HAP-1 (cell line): ENCODE data around the gene STPG3.
A peak's percentile ranks its signal among the peaks of the same experiment; 100 is the strongest.
"Not testable (repeated sequence)": the region's sequence is repeated elsewhere in the genome, so short reads cannot be mapped to it uniquely, and the experiment has no call there.

Experiments used
- DNase-seq, 2 experiments: peaks; one replicate each; pipeline ENCODE4 v3.0.0-alpha.2; 2016 to 2020; ENCODE audit warnings: low spot score in 2 of 2
- H3K27me3 ChIP-seq: fragments of 250-450 bp; sonication (Bioruptor Pico); 2 replicates; pipeline ENCODE4 v1.5.1; 2020; ENCODE audit warnings: low read depth, mild to moderate bottlenecking, moderate library complexity
- H3K36me3 ChIP-seq: fragments of 250-450 bp; sonication (Bioruptor Pico); replicated peaks from 2 replicates; pipeline ENCODE4 v1.5.1; 2020; ENCODE audit warnings: mild to moderate bottlenecking
- H3K4me1 ChIP-seq: fragments of 250-450 bp; sonication (Bioruptor Pico); 2 replicates; pipeline ENCODE4 v1.5.1; 2020; ENCODE audit warnings: mild to moderate bottlenecking
- H3K4me3 ChIP-seq: fragments of 250-450 bp; sonication (Bioruptor Pico); 2 replicates; pipeline ENCODE4 v1.5.1; 2020; ENCODE audit warnings: mild to moderate bottlenecking, moderate library complexity
- H3K9me3 ChIP-seq: fragments of 250-450 bp; sonication (Bioruptor Pico); 2 replicates; pipeline ENCODE4 v1.5.1; 2020; ENCODE audit warnings: mild to moderate bottlenecking, moderate library complexity
- in situ Hi-C: fragments of 300-500 bp; cut with MboI; formaldehyde crosslinking; loops from 3 replicates; pipeline ENCODE4 v1.14.3; 2020; ENCODE audit warnings: low sequenced_read_pairs, inconsistent platforms, mixed read lengths

The STPG3 gene

GRCh38 chr9:137251490-137252268 is 593 bp downstream of the STPG3 start:
- in situ Hi-C loops: no loop called here
- DNase-seq: no peak
- no peaks in the 10 kb centered on the region for H3K27me3 ChIP-seq
- no peaks in the 10 kb centered on the region for H3K9me3 ChIP-seq
- peaks cover 12% of the 10 kb centered on the region for H3K36me3 ChIP-seq
- no peak overlapping the region for H3K4me3 ChIP-seq
- H3K4me1 ChIP-seq: peaks cover 7% of the 10 kb centered on the region

- in situ Hi-C loops: no loop called here
- H3K36me3 ChIP-seq: peaks cover 17% of the 10 kb centered on the region
Observed at GRCh38 chr9:137252555-137253506, 1.7 kb downstream of the STPG3 start.

GRCh38 chr9:137253717-137254623 is 2.9 kb downstream of the STPG3 start:
- in situ Hi-C loops: no loop called here
- no peak for DNase-seq
- peaks cover 7% of the 10 kb centered on the region for H3K4me1 ChIP-seq

More at GRCh38 chr9:137252555-137253506, 1.7 kb downstream of the STPG3 start:
- H3K4me3 ChIP-seq: no peak overlapping the region
- H3K9me3 ChIP-seq: no peaks in the 10 kb centered on the region
- H3K27me3 ChIP-seq: no peaks in the 10 kb centered on the region
- peaks cover 7% of the 10 kb centered on the region for H3K4me1 ChIP-seq
- peak in 1 of 2 experiments; percentile 52 for DNase-seq

GRCh38 chr9:137254624-137255447 is 3.8 kb downstream of the STPG3 start, which contains the start of gene NELFB:
Gene NELFB, plus strand, starts transcription at chr9:137255327.
- Histone ChIP-seq H3K27me3 (no peaks in the 10 kb centered on the region), H3K4me1 (peaks cover 7% of the 10 kb centered on the region), H3K9me3 (no peaks in the 10 kb centered on the region), H3K36me3 (peaks cover 26% of the 10 kb centered on the region), H3K4me3 (peak within 1 kb of the TSS; percentile 91)
- peak; percentile 85 to 97 for DNase-seq
- in situ Hi-C loops: no loop called here

More at GRCh38 chr9:137253717-137254623, 2.9 kb downstream of the STPG3 start:
- H3K36me3 ChIP-seq: peaks cover 23% of the 10 kb centered on the region
- H3K27me3 ChIP-seq: no peaks in the 10 kb centered on the region
- H3K4me3 ChIP-seq: peak overlapping the region; percentile 66
- H3K9me3 ChIP-seq: no peaks in the 10 kb centered on the region

GRCh38 chr9:137255448-137256114 is 4.5 kb downstream of the STPG3 start:
- peaks cover 7% of the 10 kb centered on the region for H3K4me1 ChIP-seq
- no peak for DNase-seq
- H3K4me3 ChIP-seq: peak overlapping the region; percentile 91
- no peaks in the 10 kb centered on the region for H3K9me3 ChIP-seq
- H3K27me3 ChIP-seq: no peaks in the 10 kb centered on the region
- in situ Hi-C loops: no loop called here
- H3K36me3 ChIP-seq: peaks cover 27% of the 10 kb centered on the region

- Histone ChIP-seq H3K9me3 (no peaks in the 10 kb centered on the region), H3K4me1 (peaks cover 7% of the 10 kb centered on the region), H3K27me3 (no peaks in the 10 kb centered on the region), H3K36me3 (peaks cover 31% of the 10 kb centered on the region), H3K4me3 (peak overlapping the region; percentile 91)
- in situ Hi-C loops: no loop called here
- no peak for DNase-seq
Observed at GRCh38 chr9:137256362-137256761, 5.3 kb downstream of the STPG3 start.

- H3K4me1 ChIP-seq: peaks cover 7% of the 10 kb centered on the region
- no peak for DNase-seq
- H3K4me3 ChIP-seq: peak overlapping the region; percentile 91
- peaks cover 31% of the 10 kb centered on the region for H3K36me3 ChIP-seq
- no peaks in the 10 kb centered on the region for H3K9me3 ChIP-seq
- H3K27me3 ChIP-seq: no peaks in the 10 kb centered on the region
- in situ Hi-C loops: no loop called here
Observed at GRCh38 chr9:137256856-137257255, 5.8 kb downstream of the STPG3 start.

GRCh38 chr9:137262173-137262908 is 11.3 kb downstream of the STPG3 start:
- in situ Hi-C loops, H3K4me1 ChIP-seq, H3K9me3 ChIP-seq, H3K27me3 ChIP-seq, H3K4me3 ChIP-seq: not testable (repeated sequence)
- peaks cover 41% of the 10 kb centered on the region for H3K36me3 ChIP-seq
- DNase-seq: peak; percentile 36 to 67

- Histone ChIP-seq H3K9me3 (no peaks in the 10 kb centered on the region), H3K27me3 (no peaks in the 10 kb centered on the region), H3K36me3 (peaks cover 45% of the 10 kb centered on the region), H3K4me1 (no peaks in the 10 kb centered on the region), H3K4me3 (no peak overlapping the region)
- DNase-seq: no peak
- in situ Hi-C loops: no loop called here
Observed at GRCh38 chr9:137262909-137263285, 11.8 kb downstream of the STPG3 start.

- in situ Hi-C loops: no loop called here
- Histone ChIP-seq H3K27me3 (no peaks in the 10 kb centered on the region), H3K36me3 (peaks cover 50% of the 10 kb centered on the region), H3K4me1 (no peaks in the 10 kb centered on the region), H3K4me3 (no peak overlapping the region), H3K9me3 (no peaks in the 10 kb centered on the region)
- no peak for DNase-seq
Observed at GRCh38 chr9:137263506-137263905, 12.4 kb downstream of the STPG3 start.

- in situ Hi-C loops: no loop called here
- Histone ChIP-seq H3K4me3 (no peak overlapping the region), H3K9me3 (no peaks in the 10 kb centered on the region), H3K27me3 (no peaks in the 10 kb centered on the region), H3K4me1 (no peaks in the 10 kb centered on the region), H3K36me3 (peaks cover 50% of the 10 kb centered on the region)
- no peak for DNase-seq
Observed at GRCh38 chr9:137264067-137264466, 13.0 kb downstream of the STPG3 start.
